Dendritic cell treated with granulocyte-macrophage colony-stimulating factor and Interleukin-4, amounts not matched to agents 40 ng/mL and 50 ng/mL, for 4 days (primary cell): Measurements from ENCODE around the gene EFNA5.

Experiments used
- H3K27ac Mint-ChIP-seq: one replicate; pipeline ENCODE4 v1.8.0; 2022; ENCODE audit warnings: mild to moderate bottlenecking, mixed read lengths
- H3K27me3 Mint-ChIP-seq: one replicate; pipeline ENCODE4 v1.8.0; 2022; ENCODE audit warnings: mild to moderate bottlenecking, mixed read lengths
- H3K36me3 Mint-ChIP-seq: one replicate; pipeline ENCODE4 v1.8.0; 2022; ENCODE audit warnings: low read depth, mixed read lengths
- H3K4me1 Mint-ChIP-seq: one replicate; pipeline ENCODE4 v1.8.0; 2022; ENCODE audit warnings: low read depth, mixed read lengths
- H3K4me3 Mint-ChIP-seq: one replicate; pipeline ENCODE4 v1.8.0; 2022; ENCODE audit warnings: mild to moderate bottlenecking, moderate library complexity, mixed read lengths
- H3K9me3 Mint-ChIP-seq: one replicate; pipeline ENCODE4 v1.8.0; 2022; ENCODE audit warnings: mixed read lengths
- intact Hi-C: fragments of 100-400 bp; cut with micrococcal nuclease; formaldehyde crosslinking; loops from one replicate; pipeline ENCODE4 v1.15.0; 2022

EFNA5 gene

DNA sequence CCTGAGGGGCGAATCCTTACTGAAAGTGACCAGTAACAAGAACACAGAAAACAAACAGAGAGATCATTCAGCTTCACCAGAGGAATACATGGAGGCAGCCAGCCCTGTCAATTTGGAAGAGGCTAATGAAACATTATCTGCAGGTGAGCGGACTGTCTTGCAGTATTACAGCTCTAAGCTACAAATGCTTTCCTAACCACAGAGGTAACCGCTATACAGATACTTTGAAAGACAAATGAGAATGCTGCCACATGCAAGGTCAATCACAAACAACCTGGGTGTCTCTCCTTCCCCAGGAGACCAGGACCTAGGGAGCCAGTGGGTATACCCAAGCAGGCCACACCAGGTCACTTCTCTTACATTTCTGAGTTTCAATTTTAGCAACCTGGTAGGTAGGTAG lies 30.2 kb downstream of the EFNA5 start:
- no peak overlapping the region for H3K27ac Mint-ChIP-seq
- no peaks in the 10 kb centered on the region for H3K4me1 Mint-ChIP-seq
- H3K4me3 Mint-ChIP-seq, result no peak overlapping the region
- intact Hi-C loops, result no loop called here
- no peaks in the 10 kb centered on the region for H3K27me3 Mint-ChIP-seq
- no peaks in the 10 kb centered on the region for H3K36me3 Mint-ChIP-seq
- H3K9me3 Mint-ChIP-seq, result no peaks in the 10 kb centered on the region

DNA sequence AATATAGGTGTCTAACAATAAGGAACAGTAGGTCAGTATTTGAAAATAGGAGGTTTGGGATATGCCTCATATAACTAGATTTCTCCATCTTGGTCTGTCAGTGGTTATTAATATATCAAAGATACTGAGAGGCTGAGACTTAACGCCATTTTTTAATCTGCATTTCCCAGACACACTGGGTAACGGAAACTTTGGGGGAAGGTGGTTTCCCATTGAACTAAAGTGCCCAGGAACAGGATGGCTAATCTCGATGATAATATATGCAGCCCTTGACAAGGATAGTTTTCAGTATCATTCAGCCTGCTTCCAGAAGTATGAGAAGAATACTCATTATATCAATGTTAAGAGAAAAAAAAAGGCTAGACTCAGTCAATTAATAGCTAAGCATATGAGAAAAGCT lies 30.7 kb downstream of the EFNA5 start:
- no peaks in the 10 kb centered on the region for H3K4me1 Mint-ChIP-seq
- H3K9me3 Mint-ChIP-seq, result no peaks in the 10 kb centered on the region
- H3K27me3 Mint-ChIP-seq, result no peaks in the 10 kb centered on the region
- intact Hi-C loops, result no loop called here
- no peak overlapping the region for H3K27ac Mint-ChIP-seq
- H3K36me3 Mint-ChIP-seq, result no peaks in the 10 kb centered on the region
- H3K4me3 Mint-ChIP-seq, result no peak overlapping the region

- Mint-ChIP-seq H3K27me3 (no peaks in the 10 kb centered on the region), H3K27ac (no peak overlapping the region), H3K36me3 (no peaks in the 10 kb centered on the region), H3K9me3 (no peaks in the 10 kb centered on the region), H3K4me1 (no peaks in the 10 kb centered on the region), H3K4me3 (no peak overlapping the region)
- intact Hi-C loops, result no loop called here
Observed at GRCh38 chr5:107636555-107636954, 34.2 kb downstream of the EFNA5 start.

- no peak overlapping the region for H3K27ac Mint-ChIP-seq
- H3K4me1 Mint-ChIP-seq, result no peaks in the 10 kb centered on the region
- H3K9me3 Mint-ChIP-seq, result no peaks in the 10 kb centered on the region
- no peak overlapping the region for H3K4me3 Mint-ChIP-seq
- intact Hi-C loops, result no loop called here
- no peaks in the 10 kb centered on the region for H3K36me3 Mint-ChIP-seq
- no peaks in the 10 kb centered on the region for H3K27me3 Mint-ChIP-seq
Observed at GRCh38 chr5:107636068-107636467, 34.7 kb downstream of the EFNA5 start.

DNA sequence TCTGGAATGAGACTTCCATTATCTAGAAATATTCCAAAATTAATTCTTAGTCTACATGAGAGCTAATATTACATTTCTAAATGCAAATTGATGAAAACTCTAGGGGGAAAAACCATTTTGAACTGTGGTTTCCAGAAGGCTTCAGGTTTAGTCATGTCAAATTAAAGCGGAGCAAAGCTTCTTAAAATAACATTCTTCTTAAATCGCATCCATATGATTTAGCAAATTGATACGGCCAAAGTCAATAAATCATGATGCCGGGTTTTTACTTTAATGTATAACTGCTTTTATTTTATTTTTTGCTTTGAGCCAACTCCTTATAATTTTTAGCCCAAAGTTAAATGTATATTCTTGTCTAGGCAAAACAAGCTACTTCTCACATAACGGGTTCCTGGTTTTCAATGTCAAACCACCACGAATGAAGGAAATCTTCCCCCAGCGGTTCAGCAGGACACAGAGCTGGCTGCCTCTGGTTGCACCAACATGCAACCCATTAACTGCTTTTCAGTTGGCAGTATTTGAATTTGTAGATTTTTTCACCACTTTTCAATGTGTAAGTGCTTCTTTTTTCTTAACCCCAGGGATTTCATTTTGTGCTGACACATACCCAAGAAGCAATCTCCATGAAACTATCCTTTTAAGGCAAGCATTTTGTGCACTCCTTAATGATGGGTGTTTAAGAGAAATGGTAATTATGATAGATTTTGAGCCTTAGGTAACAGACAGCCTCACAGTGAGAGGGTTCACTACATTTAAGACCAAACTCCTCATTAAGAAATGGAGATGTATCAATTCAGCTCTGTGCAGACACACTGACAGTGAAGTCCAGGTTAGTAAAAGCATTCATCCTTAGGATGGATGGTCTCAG lies 35.5 kb downstream of the EFNA5 start:
- intact Hi-C loops, result no loop called here
- Mint-ChIP-seq H3K27me3 (no peaks in the 10 kb centered on the region), H3K4me3 (no peak overlapping the region), H3K9me3 (no peaks in the 10 kb centered on the region), H3K27ac (no peak overlapping the region), H3K36me3 (no peaks in the 10 kb centered on the region), H3K4me1 (no peaks in the 10 kb centered on the region)

DNA sequence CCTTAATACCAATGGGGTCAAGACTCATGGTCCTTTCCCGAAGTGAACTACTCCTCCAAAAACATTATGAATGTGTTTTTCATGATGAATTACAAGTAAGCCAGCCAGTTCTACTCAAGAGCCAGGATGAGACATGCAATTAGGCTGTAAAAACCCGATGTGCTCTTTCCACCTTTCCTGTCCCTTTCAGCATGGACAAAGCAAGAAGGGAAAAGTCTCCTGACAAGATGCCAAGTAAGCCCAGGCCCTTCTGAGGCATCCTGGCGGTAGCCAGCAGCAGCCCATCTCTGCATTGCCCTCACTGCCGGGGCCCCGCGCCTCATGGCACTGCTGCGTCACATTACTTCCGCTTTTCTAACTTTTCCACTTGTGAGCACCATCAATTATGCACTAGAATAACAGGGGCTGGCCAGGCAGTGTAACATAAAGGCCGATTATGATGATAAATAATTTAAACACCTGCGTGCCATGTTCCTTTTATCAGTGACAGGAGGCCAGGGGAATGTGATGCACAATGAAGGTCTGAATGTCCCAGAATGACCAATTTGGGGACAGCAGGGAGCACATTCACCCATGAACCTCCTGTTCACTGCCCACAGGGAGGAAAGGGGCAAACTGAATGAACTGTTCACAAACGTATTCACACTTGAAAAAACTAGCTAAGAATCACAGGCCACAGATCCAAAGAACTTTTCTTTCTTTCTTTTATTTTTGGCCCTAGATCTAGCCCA lies 37.4 kb downstream of the EFNA5 start:
- Mint-ChIP-seq H3K36me3 (no peaks in the 10 kb centered on the region), H3K9me3 (no peaks in the 10 kb centered on the region), H3K27me3 (no peaks in the 10 kb centered on the region), H3K4me1 (no peaks in the 10 kb centered on the region), H3K4me3 (no peak overlapping the region), H3K27ac (no peak overlapping the region)
- intact Hi-C loops, result no loop called here

DNA sequence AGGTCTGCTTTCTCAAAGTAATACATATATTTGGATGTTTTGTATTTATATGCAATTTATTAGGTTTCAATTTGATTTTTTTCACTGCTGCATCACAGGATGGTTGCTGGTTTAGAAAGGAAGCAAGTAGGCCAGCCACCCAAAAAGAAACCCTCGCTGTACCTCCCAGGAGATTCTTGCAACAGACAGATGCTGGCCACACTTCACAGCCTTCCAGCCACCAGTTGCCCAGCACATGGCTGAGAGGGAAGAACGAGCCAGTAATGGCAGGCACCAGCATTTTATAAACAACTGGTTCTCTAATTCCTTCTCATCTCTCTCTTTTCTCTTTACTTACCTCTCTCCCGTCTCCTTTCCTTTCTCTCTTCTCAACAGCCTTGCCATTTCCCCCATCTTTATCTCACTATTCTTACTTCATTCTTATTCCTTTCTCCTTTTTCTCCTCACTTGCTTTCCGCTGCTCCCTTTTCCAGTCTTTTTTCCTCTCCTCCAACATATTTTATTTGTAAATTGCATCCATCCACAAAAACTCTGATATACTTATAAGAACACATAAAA lies 38.9 kb downstream of the EFNA5 start:
- intact Hi-C loops, result no loop called here
- no peak overlapping the region for H3K4me3 Mint-ChIP-seq
- H3K27me3 Mint-ChIP-seq, result no peaks in the 10 kb centered on the region
- no peaks in the 10 kb centered on the region for H3K9me3 Mint-ChIP-seq
- no peaks in the 10 kb centered on the region for H3K36me3 Mint-ChIP-seq
- H3K27ac Mint-ChIP-seq, result no peak overlapping the region
- no peaks in the 10 kb centered on the region for H3K4me1 Mint-ChIP-seq

DNA sequence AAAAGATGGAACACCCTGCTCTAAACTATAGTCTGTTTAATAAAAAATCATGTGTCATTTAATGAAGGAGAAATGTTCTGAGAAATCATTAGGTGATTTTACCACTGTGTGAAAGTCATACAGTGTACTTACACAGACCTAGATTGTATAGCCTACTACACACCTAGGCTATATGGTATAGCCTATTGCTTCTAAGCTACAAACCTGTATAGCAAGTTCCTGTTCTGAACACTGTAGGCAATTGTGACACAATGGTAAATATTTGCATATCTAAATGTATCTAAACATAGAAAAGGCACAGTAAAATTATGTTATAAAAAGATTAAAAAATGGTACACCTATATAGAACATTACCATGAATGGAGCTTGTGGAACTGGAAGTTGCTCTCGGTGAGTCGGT lies 40.6 kb downstream of the EFNA5 start:
- Mint-ChIP-seq H3K9me3 (no peaks in the 10 kb centered on the region), H3K27ac (no peak overlapping the region), H3K27me3 (no peaks in the 10 kb centered on the region), H3K4me3 (no peak overlapping the region), H3K36me3 (no peaks in the 10 kb centered on the region), H3K4me1 (no peaks in the 10 kb centered on the region)
- intact Hi-C loops, result no loop called here

DNA sequence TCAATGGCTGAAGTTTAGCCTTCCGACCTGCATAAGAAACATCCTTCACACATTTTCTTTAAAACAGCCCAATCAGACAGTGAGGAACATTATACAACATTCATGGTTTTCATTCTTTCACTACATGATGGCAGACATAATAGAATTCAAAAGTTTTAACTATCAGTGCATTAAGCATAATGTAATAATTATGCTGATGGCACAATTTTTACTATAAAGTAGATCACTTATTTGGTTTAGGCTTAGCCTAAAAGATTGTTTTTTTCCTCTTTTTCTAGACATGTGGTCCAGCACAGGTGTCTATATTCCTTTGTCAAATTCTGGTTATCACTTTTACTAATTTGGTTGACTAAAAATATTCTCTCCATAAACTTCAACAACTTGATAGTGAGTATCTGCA lies 46.5 kb downstream of the EFNA5 start:
- no peaks in the 10 kb centered on the region for H3K9me3 Mint-ChIP-seq
- H3K27ac Mint-ChIP-seq, result no peak overlapping the region
- no peaks in the 10 kb centered on the region for H3K4me1 Mint-ChIP-seq
- no peaks in the 10 kb centered on the region for H3K27me3 Mint-ChIP-seq
- no peaks in the 10 kb centered on the region for H3K36me3 Mint-ChIP-seq
- no peak overlapping the region for H3K4me3 Mint-ChIP-seq
- intact Hi-C loops, result no loop called here

GRCh38 chr5:107621089-107621488 lies 49.6 kb downstream of the EFNA5 start:
- Mint-ChIP-seq H3K4me3 (no peak overlapping the region), H3K4me1 (no peaks in the 10 kb centered on the region), H3K27me3 (no peaks in the 10 kb centered on the region), H3K9me3 (no peaks in the 10 kb centered on the region), H3K36me3 (no peaks in the 10 kb centered on the region), H3K27ac (no peak overlapping the region)
- intact Hi-C loops, result no loop called here

DNA sequence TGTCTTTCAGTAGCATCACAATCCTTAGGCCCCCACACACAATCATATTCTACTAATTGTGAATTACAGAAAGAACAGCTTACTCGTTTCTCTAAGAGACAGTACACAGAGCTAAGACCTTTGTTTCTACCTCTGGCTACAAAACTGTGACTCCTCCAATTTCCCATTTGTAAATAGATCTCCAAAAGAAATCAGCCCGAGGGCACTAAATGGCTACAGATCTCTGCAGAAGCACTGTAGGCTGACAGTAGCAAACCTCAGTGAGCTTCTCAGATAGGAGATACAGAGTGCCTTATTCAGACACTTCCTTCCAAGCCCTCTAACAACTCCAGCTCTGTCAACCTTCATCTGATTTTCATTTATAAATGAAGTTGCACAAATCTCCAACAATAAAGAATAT lies 51.0 kb downstream of the EFNA5 start:
- intact Hi-C loops, result no loop called here
- H3K4me3 Mint-ChIP-seq, result no peak overlapping the region
- H3K27me3 Mint-ChIP-seq, result no peaks in the 10 kb centered on the region
- no peaks in the 10 kb centered on the region for H3K36me3 Mint-ChIP-seq
- H3K27ac Mint-ChIP-seq, result no peak overlapping the region
- H3K9me3 Mint-ChIP-seq, result no peaks in the 10 kb centered on the region
- no peaks in the 10 kb centered on the region for H3K4me1 Mint-ChIP-seq

- intact Hi-C loops, result no loop called here
- Mint-ChIP-seq H3K4me1 (no peaks in the 10 kb centered on the region), H3K9me3 (no peaks in the 10 kb centered on the region), H3K36me3 (no peaks in the 10 kb centered on the region), H3K4me3 (no peak overlapping the region), H3K27me3 (no peaks in the 10 kb centered on the region), H3K27ac (no peak overlapping the region)
Observed at GRCh38 chr5:107618242-107618641, 52.5 kb downstream of the EFNA5 start.

GRCh38 chr5:107617052-107617451 lies 53.7 kb downstream of the EFNA5 start:
- H3K27me3 Mint-ChIP-seq, result no peaks in the 10 kb centered on the region
- intact Hi-C loops, result no loop called here
- H3K4me3 Mint-ChIP-seq, result no peak overlapping the region
- H3K36me3 Mint-ChIP-seq, result no peaks in the 10 kb centered on the region
- no peak overlapping the region for H3K27ac Mint-ChIP-seq
- no peaks in the 10 kb centered on the region for H3K9me3 Mint-ChIP-seq
- no peaks in the 10 kb centered on the region for H3K4me1 Mint-ChIP-seq

DNA sequence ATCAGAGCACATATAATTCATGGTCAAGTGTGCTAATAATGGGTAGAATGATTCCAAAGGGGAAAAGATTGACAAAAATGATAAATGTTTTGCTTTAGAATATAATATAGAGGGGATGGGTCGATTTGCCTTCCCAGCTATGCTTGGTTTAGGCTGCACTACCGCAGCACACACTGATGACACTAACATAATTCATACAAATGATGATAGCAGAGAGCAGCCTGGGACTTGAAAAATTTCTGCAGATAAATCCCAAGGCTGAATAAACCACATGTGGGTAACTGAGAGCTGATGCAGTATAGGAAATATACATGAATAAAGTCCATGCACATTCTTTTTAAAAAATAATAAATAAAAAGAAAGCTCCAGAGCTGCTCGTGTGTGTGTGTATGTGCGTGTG lies 54.5 kb downstream of the EFNA5 start:
- Mint-ChIP-seq H3K9me3 (no peaks in the 10 kb centered on the region), H3K27ac (no peak overlapping the region), H3K4me3 (no peak overlapping the region), H3K4me1 (no peaks in the 10 kb centered on the region), H3K27me3 (no peaks in the 10 kb centered on the region), H3K36me3 (no peaks in the 10 kb centered on the region)
- intact Hi-C loops, result no loop called here
